Duodenal mucosa (tissue), 2 donors: ENCODE results near the gene ALDH3B1.

Experiments used
- H3K27ac ChIP-seq: one replicate; pipeline ENCODE4 v1.7.0; 2013; ENCODE audit warnings: low read depth, low read length
- H3K27me3 ChIP-seq, 2 donors: one replicate each; pipeline ENCODE4 v1.7.0; 2013; ENCODE audit warnings: low read length in 2 of 2, control low read depth in 1 of 2; ENCODE audit not compliant: insufficient read depth in 2 of 2, control insufficient read depth in 1 of 2
- H3K36me3 ChIP-seq, 2 donors: one replicate each; pipeline ENCODE4 v1.7.0; 2013; ENCODE audit warnings: low read length in 2 of 2, control low read depth in 1 of 2; ENCODE audit not compliant: insufficient read depth in 2 of 2, control insufficient read depth in 1 of 2
- H3K4me1 ChIP-seq, 2 donors: one replicate each; pipeline ENCODE4 v1.7.0; 2013; ENCODE audit warnings: low read length in 2 of 2, control low read depth in 1 of 2; ENCODE audit not compliant: insufficient read depth in 2 of 2, control insufficient read depth in 1 of 2
- H3K4me3 ChIP-seq, 2 donors: one replicate each; pipeline ENCODE4 v1.7.0; 2013; ENCODE audit warnings: low read length in 2 of 2, low read depth in 1 of 2
- H3K9ac ChIP-seq, 2 donors: one replicate each; pipeline ENCODE4 v1.7.0; 2013; ENCODE audit warnings: low read length in 2 of 2, low read depth in 1 of 2
- H3K9me3 ChIP-seq, 2 donors: one replicate each; pipeline ENCODE4 v1.7.0; 2013; ENCODE audit warnings: low read length in 2 of 2, control low read depth in 1 of 2; ENCODE audit not compliant: control insufficient read depth in 1 of 2

ALDH3B1 gene

GRCh38 chr11:68007498-68008380 lies 2.4 kb upstream of the ALDH3B1 start:
- no peaks in the 10 kb centered on the region for H3K27me3 ChIP-seq
- H3K9me3 ChIP-seq = no peaks in the 10 kb centered on the region
- no peak overlapping the region for H3K4me3 ChIP-seq
- H3K4me1 ChIP-seq = peaks cover 50 to 65% of the 10 kb centered on the region in 2 donors
- H3K36me3 ChIP-seq = no peaks in the 10 kb centered on the region
- peak overlapping the region in 1 of 2 donors; percentile 8 for H3K9ac ChIP-seq
- peak overlapping the region; percentile 78 for H3K27ac ChIP-seq

- Histone ChIP-seq H3K4me1 (peaks cover 58 to 69% of the 10 kb centered on the region in 2 donors), H3K36me3 (no peaks in the 10 kb centered on the region), H3K9ac (peak overlapping the region; percentile 52 to 54), H3K4me3 (peak overlapping the region; percentile 51 to 57), H3K27ac (peak overlapping the region; percentile 78), H3K9me3 (no peaks in the 10 kb centered on the region), H3K27me3 (no peaks in the 10 kb centered on the region)
Measured at GRCh38 chr11:68008381-68009337, 1.5 kb upstream of the ALDH3B1 start.

GRCh38 chr11:68009391-68010089 lies 587 bp upstream of the ALDH3B1 start:
- peak overlapping the region; percentile 70 to 88 for H3K9ac ChIP-seq

GRCh38 chr11:68011051-68011943 lies 1.2 kb downstream of the ALDH3B1 start:
- peak overlapping the region; percentile 70 to 88 for H3K9ac ChIP-seq
- H3K27ac ChIP-seq = peak overlapping the region; percentile 96

More at GRCh38 chr11:68009391-68010089, 587 bp upstream of the ALDH3B1 start:
- Histone ChIP-seq H3K4me3 (peak overlapping the region; percentile 57 to 67), H3K27me3 (no peaks in the 10 kb centered on the region), H3K4me1 (peaks cover 62 to 74% of the 10 kb centered on the region in 2 donors), H3K36me3 (no peaks in the 10 kb centered on the region), H3K9me3 (no peaks in the 10 kb centered on the region), H3K27ac (peak overlapping the region; percentile 96)

GRCh38 chr11:68012044-68012842 lies 2.1 kb downstream of the ALDH3B1 start:
- no peak overlapping the region for H3K4me3 ChIP-seq
- H3K9ac ChIP-seq = peak overlapping the region in 1 of 2 donors; percentile 70
- H3K9me3 ChIP-seq = no peaks in the 10 kb centered on the region
- no peaks in the 10 kb centered on the region for H3K36me3 ChIP-seq
- peaks cover 73 to 85% of the 10 kb centered on the region in 2 donors for H3K4me1 ChIP-seq
- H3K27ac ChIP-seq = peak overlapping the region; percentile 11
- no peaks in the 10 kb centered on the region for H3K27me3 ChIP-seq

More at GRCh38 chr11:68011051-68011943, 1.2 kb downstream of the ALDH3B1 start:
- peak overlapping the region; percentile 56 to 67 for H3K4me3 ChIP-seq
- H3K4me1 ChIP-seq = peaks cover 65 to 78% of the 10 kb centered on the region in 2 donors
- H3K9me3 ChIP-seq = no peaks in the 10 kb centered on the region
- no peaks in the 10 kb centered on the region for H3K27me3 ChIP-seq
- no peaks in the 10 kb centered on the region for H3K36me3 ChIP-seq

- Histone ChIP-seq H3K9me3 (no peaks in the 10 kb centered on the region), H3K9ac (no peak overlapping the region), H3K27ac (peak overlapping the region; percentile 11), H3K36me3 (no peaks in the 10 kb centered on the region), H3K4me3 (no peak overlapping the region), H3K27me3 (no peaks in the 10 kb centered on the region), H3K4me1 (peaks cover 69 to 81% of the 10 kb centered on the region in 2 donors)
Measured at GRCh38 chr11:68012843-68013610, 2.9 kb downstream of the ALDH3B1 start.

- peak overlapping the region; percentile 34 for H3K27ac ChIP-seq
- no peaks in the 10 kb centered on the region for H3K36me3 ChIP-seq
- H3K9ac ChIP-seq = peak overlapping the region; percentile 19 to 60
- H3K4me1 ChIP-seq = peaks cover 63 to 74% of the 10 kb centered on the region in 2 donors
- peak overlapping the region in 1 of 2 donors; percentile 4 for H3K4me3 ChIP-seq
- H3K9me3 ChIP-seq = no peaks in the 10 kb centered on the region
- no peaks in the 10 kb centered on the region for H3K27me3 ChIP-seq
Measured at GRCh38 chr11:68013611-68014156, 3.6 kb downstream of the ALDH3B1 start.
